Measurements from ENCODE around the gene NOS1AP.

GRCh38 chr1:162353078-162353477 lies 283.6 kb downstream of the NOS1AP start:
- no peak for TF ChIP-seq CTCF (conservative IDR thresholded peaks at IDR 0.05; ENCODE audit: low read length)
- no peak for TF ChIP-seq EZH2phosphoT487 (IDR thresholded peaks at IDR 0.05; ENCODE audit: borderline replicate concordance)
